DMS79 treated with DMSO at 0.1 percent for 48 hours (cell line): ENCODE data around the gene PHGDH.
"Not testable (repeated sequence)": the region's sequence is repeated elsewhere in the genome, so short reads cannot be mapped to it uniquely, and the experiment has no call there.

Experiments used
- DNase-seq: peaks from one replicate; lab custom pipeline; 2025; lab: John Stamatoyannopoulos, UW

PHGDH gene

GRCh38 chr1:119697598-119697997, 14.1 kb upstream of the PHGDH start:
- DNase-seq = no peak

- DNase-seq = no peak
Observed at GRCh38 chr1:119700326-119700725, 11.4 kb upstream of the PHGDH start.

GRCh38 chr1:119701659-119702058, 10.1 kb upstream of the PHGDH start:
- DNase-seq = no peak

GRCh38 chr1:119702384-119702783, 9.3 kb upstream of the PHGDH start:
- DNase-seq = no peak

- no peak for DNase-seq
Observed at GRCh38 chr1:119703666-119704450, 7.9 kb upstream of the PHGDH start.

GRCh38 chr1:119706599-119706998, 5.1 kb upstream of the PHGDH start:
- not testable (repeated sequence) for DNase-seq

- not testable (repeated sequence) for DNase-seq
Observed at GRCh38 chr1:119711356-119711803, 354 bp upstream of the PHGDH start.

GRCh38 chr1:119712342-119713038, 756 bp downstream of the PHGDH start:
- peak; percentile 76 for DNase-seq

- DNase-seq = no peak
Observed at GRCh38 chr1:119713039-119713748, 1.5 kb downstream of the PHGDH start.

GRCh38 chr1:119713749-119714456, 2.2 kb downstream of the PHGDH start:
- DNase-seq = peak; percentile 24

- DNase-seq = no peak
Observed at GRCh38 chr1:119714583-119714982, 2.8 kb downstream of the PHGDH start.

- DNase-seq = no peak
Observed at GRCh38 chr1:119715542-119715941, 3.8 kb downstream of the PHGDH start.

- DNase-seq = no peak
Observed at GRCh38 chr1:119718409-119718808, 6.7 kb downstream of the PHGDH start.

- no peak for DNase-seq
Observed at GRCh38 chr1:119718972-119719371, 7.2 kb downstream of the PHGDH start.

- DNase-seq = no peak
Observed at GRCh38 chr1:119720866-119721440, 9.2 kb downstream of the PHGDH start.

- no peak for DNase-seq
Observed at GRCh38 chr1:119721896-119722295, 10.2 kb downstream of the PHGDH start.

GRCh38 chr1:119724611-119725218, 13.0 kb downstream of the PHGDH start:
- no peak for DNase-seq

- no peak for DNase-seq
Observed at GRCh38 chr1:119725626-119726025, 13.9 kb downstream of the PHGDH start.

GRCh38 chr1:119727991-119728390, 16.3 kb downstream of the PHGDH start:
- DNase-seq = no peak

- DNase-seq = no peak
Observed at GRCh38 chr1:119729044-119729443, 17.3 kb downstream of the PHGDH start.

- no peak for DNase-seq
Observed at GRCh38 chr1:119731060-119731459, 19.3 kb downstream of the PHGDH start.
